Liver (tissue), 3 donors: ENCODE data around the gene MMP8.

Source experiments
- EGR1 ChIP-seq, 2 donors: IDR thresholded peaks; 2 replicates each; pipeline ENCODE4 v1.6.1; 2016 to 2018; ENCODE audit warnings: antibody characterized with exemption in 2 of 2, low read depth in 2 of 2
- FOXA2 ChIP-seq: IDR thresholded peaks from 2 replicates; pipeline ENCODE4 v1.6.1; 2016; ENCODE audit warnings: antibody characterized with exemption
- GABPA ChIP-seq, 2 donors: IDR thresholded peaks in 1 of 2; conservative IDR thresholded peaks in 1 of 2; 2 replicates each; pipeline ENCODE4 v1.6.1; 2016; ENCODE audit warnings: antibody characterized with exemption in 2 of 2, mild to moderate bottlenecking in 1 of 2, moderate library complexity in 1 of 2
- NR2F2 ChIP-seq: IDR thresholded peaks from 2 replicates; pipeline ENCODE4 v1.6.1; 2016; ENCODE audit warnings: antibody characterized with exemption
- RAD21 ChIP-seq, 2 donors: IDR thresholded peaks; 2 replicates each; pipeline ENCODE4 v1.6.1; 2016; ENCODE audit warnings: antibody characterized with exemption in 2 of 2, mild to moderate bottlenecking in 2 of 2
- RXRA ChIP-seq, 2 donors: IDR thresholded peaks; 2 replicates each; pipeline ENCODE4 v1.6.1; 2017 to 2018; ENCODE audit warnings: antibody characterized with exemption in 2 of 2, mild to moderate bottlenecking in 1 of 2
- TAF1 ChIP-seq: conservative IDR thresholded peaks from 2 replicates; pipeline ENCODE4 v1.6.1; 2016; ENCODE audit warnings: antibody characterized with exemption, mild to moderate bottlenecking
- YY1 ChIP-seq: IDR thresholded peaks from 2 replicates; pipeline ENCODE4 v1.6.1; 2016; ENCODE audit warnings: antibody characterized with exemption, mild to moderate bottlenecking
- TF ChIP-seq, protein P1 (sequence below): fragments of 150-350 bp; IDR thresholded peaks from 2 replicates; pipeline ENCODE4 v1.5.1; 2017; ENCODE audit warnings: improper control_type of control experiment, low read depth, low read length; ENCODE audit not compliant: missing input control
- TF ChIP-seq, protein P2 (sequence below): IDR thresholded peaks from 2 replicates; pipeline ENCODE4 v1.6.1; 2016; ENCODE audit warnings: antibody characterized with exemption, mild to moderate bottlenecking
- donor health status: healthy.
- donor health status: healthy.

GRCh38 chr11:102727890-102728289 lies 3.1 kb upstream of the MMP8 start:
- TF ChIP-seq, protein P1, sequence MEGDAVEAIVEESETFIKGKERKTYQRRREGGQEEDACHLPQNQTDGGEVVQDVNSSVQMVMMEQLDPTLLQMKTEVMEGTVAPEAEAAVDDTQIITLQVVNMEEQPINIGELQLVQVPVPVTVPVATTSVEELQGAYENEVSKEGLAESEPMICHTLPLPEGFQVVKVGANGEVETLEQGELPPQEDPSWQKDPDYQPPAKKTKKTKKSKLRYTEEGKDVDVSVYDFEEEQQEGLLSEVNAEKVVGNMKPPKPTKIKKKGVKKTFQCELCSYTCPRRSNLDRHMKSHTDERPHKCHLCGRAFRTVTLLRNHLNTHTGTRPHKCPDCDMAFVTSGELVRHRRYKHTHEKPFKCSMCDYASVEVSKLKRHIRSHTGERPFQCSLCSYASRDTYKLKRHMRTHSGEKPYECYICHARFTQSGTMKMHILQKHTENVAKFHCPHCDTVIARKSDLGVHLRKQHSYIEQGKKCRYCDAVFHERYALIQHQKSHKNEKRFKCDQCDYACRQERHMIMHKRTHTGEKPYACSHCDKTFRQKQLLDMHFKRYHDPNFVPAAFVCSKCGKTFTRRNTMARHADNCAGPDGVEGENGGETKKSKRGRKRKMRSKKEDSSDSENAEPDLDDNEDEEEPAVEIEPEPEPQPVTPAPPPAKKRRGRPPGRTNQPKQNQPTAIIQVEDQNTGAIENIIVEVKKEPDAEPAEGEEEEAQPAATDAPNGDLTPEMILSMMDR: no peak
- no peak for TF ChIP-seq NR2F2
- TF ChIP-seq EGR1 (IDR thresholded peaks at IDR 0.05; ENCODE audit: low read depth in 2 of 2): no peak
- no peak for TF ChIP-seq GABPA (IDR thresholded peaks at IDR 0.05 in 1 of 2, conservative IDR thresholded peaks at IDR 0.05 in 1 of 2)
- TF ChIP-seq, protein P2, sequence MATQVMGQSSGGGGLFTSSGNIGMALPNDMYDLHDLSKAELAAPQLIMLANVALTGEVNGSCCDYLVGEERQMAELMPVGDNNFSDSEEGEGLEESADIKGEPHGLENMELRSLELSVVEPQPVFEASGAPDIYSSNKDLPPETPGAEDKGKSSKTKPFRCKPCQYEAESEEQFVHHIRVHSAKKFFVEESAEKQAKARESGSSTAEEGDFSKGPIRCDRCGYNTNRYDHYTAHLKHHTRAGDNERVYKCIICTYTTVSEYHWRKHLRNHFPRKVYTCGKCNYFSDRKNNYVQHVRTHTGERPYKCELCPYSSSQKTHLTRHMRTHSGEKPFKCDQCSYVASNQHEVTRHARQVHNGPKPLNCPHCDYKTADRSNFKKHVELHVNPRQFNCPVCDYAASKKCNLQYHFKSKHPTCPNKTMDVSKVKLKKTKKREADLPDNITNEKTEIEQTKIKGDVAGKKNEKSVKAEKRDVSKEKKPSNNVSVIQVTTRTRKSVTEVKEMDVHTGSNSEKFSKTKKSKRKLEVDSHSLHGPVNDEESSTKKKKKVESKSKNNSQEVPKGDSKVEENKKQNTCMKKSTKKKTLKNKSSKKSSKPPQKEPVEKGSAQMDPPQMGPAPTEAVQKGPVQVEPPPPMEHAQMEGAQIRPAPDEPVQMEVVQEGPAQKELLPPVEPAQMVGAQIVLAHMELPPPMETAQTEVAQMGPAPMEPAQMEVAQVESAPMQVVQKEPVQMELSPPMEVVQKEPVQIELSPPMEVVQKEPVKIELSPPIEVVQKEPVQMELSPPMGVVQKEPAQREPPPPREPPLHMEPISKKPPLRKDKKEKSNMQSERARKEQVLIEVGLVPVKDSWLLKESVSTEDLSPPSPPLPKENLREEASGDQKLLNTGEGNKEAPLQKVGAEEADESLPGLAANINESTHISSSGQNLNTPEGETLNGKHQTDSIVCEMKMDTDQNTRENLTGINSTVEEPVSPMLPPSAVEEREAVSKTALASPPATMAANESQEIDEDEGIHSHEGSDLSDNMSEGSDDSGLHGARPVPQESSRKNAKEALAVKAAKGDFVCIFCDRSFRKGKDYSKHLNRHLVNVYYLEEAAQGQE: no peak
- TF ChIP-seq RAD21 (IDR thresholded peaks at IDR 0.05): no peak
- TF ChIP-seq TAF1: no peak
- TF ChIP-seq FOXA2: no peak
- TF ChIP-seq RXRA (IDR thresholded peaks at IDR 0.05): no peak
- TF ChIP-seq YY1: no peak
